PC-3 (cell line): ENCODE measurements around the gene PAN3. TPM values are rescaled to one million over a fixed set of nuclear protein-coding genes. Genes with fewer than 3 reads are reported as not detected.
"Not testable (repeated sequence)": the region's sequence is repeated elsewhere in the genome, so short reads cannot be mapped to it uniquely, and the experiment has no call there.

Source experiments
- ATAC-seq: fragments of 200-7000 bp; cut with Tn5 transposase; 2 replicates; pipeline ENCODE4 v1.9.1; 2020; ENCODE audit warnings: mild to moderate bottlenecking, moderate library complexity
- BruUV-seq: library from RNA; stranded (reverse); fragments of 400-500 nt; replicated peaks from 2 replicates; lab custom pipeline; 2021; lab: Mats Ljungman, UMichigan
- CTCF ChIA-PET: fragments of 300-600 bp; sonication (Branson Sonifier 250); formaldehyde crosslinking; loops from one replicate; lab custom pipeline; 2022; ENCODE audit warnings: antibody characterized with exemption; lab: Charles Lee
- POLR2A ChIA-PET: fragments of 300-600 bp; sonication (Branson Sonifier 250); formaldehyde crosslinking; loops from one replicate; lab custom pipeline; 2022; ENCODE audit warnings: antibody characterized with exemption; ENCODE audit not compliant: unreplicated experiment; lab: Charles Lee
- DNase-seq: peaks from one replicate; pipeline ENCODE4 v3.0.0-alpha.2; 2015
- H2AFZ ChIP-seq: fragments of 300-600 bp; sonication (generic); 2 replicates; pipeline ENCODE4 v1.6.0; 2016; ENCODE audit warnings: antibody characterized with exemption, low read length
- H3F3A ChIP-seq: fragments of 300-600 bp; sonication (generic); one replicate; pipeline ENCODE4 v1.6.0; 2017; ENCODE audit warnings: antibody characterized with exemption, low read length, control low read depth, mild to moderate bottlenecking; ENCODE audit not compliant: unreplicated experiment
- H3K27ac ChIP-seq: fragments of 300-600 bp; sonication (generic); 2 replicates; pipeline ENCODE4 v1.5.1; 2016; ENCODE audit warnings: mild to moderate bottlenecking, low read length
- H3K27me3 ChIP-seq: fragments of 300-600 bp; sonication (generic); 2 replicates; pipeline ENCODE4 v1.6.1; 2016; ENCODE audit warnings: low read length, mixed read lengths
- H3K36me3 ChIP-seq: fragments of 300-600 bp; sonication (generic); 2 replicates; pipeline ENCODE4 v1.6.1; 2016; ENCODE audit warnings: low read depth, mixed run types, low read length, mixed read lengths
- H3K4me1 ChIP-seq: fragments of 300-600 bp; sonication (generic); 2 replicates; pipeline ENCODE4 v1.5.1; 2016; ENCODE audit warnings: low read length; ENCODE audit not compliant: insufficient read depth
- H3K4me2 ChIP-seq: fragments of 300-600 bp; sonication (generic); 2 replicates; pipeline ENCODE4 v1.6.0; 2016; ENCODE audit warnings: low read length
- H3K4me3 ChIP-seq: fragments of 300-600 bp; sonication (generic); 2 replicates; pipeline ENCODE4 v1.5.1; 2016; ENCODE audit warnings: mild to moderate bottlenecking, low read length, mixed read lengths
- H3K79me2 ChIP-seq: fragments of 300-600 bp; sonication (generic); 2 replicates; pipeline ENCODE4 v1.6.1; 2017; ENCODE audit warnings: low read length, mixed read lengths
- H3K9ac ChIP-seq: fragments of 300-600 bp; sonication (generic); 2 replicates; pipeline ENCODE4 v1.6.0; 2016; ENCODE audit warnings: mild to moderate bottlenecking, low read length
- H3K9me2 ChIP-seq: fragments of 300-600 bp; sonication (generic); replicated peaks from 2 replicates; pipeline ENCODE4 v1.6.1; 2016; ENCODE audit warnings: mixed run types, low read length, mixed read lengths
- H3K9me3 ChIP-seq: fragments of 300-600 bp; sonication (generic); 2 replicates; pipeline ENCODE4 v1.6.1; 2016; ENCODE audit warnings: low read length, mixed read lengths
- H4K20me1 ChIP-seq: fragments of 300-600 bp; sonication (generic); 2 replicates; pipeline ENCODE4 v1.6.1; 2016; ENCODE audit warnings: low read length, mixed read lengths
- EZH2 ChIP-seq: fragments of 300-600 bp; sonication (generic); IDR thresholded peaks from one replicate; pipeline ENCODE4 v1.6.1; 2017; ENCODE audit warnings: antibody characterized with exemption, mild to moderate bottlenecking, low read length; ENCODE audit not compliant: unreplicated experiment
- EZH2phosphoT487 ChIP-seq: fragments of 300-600 bp; sonication (generic); IDR thresholded peaks from 2 replicates; pipeline ENCODE4 v1.6.1; 2018; ENCODE audit warnings: mild to moderate bottlenecking, antibody characterized with exemption, low read length, borderline replicate concordance
- intact Hi-C: fragments of 100-400 bp; cut with micrococcal nuclease; formaldehyde crosslinking; loops from 2 replicates; pipeline ENCODE4 v1.9.0; 2023
- total RNA-seq: library from RNA; depleted of rRNA; stranded (reverse); fragments of >200 nt; gene quantifications from 2 replicates; pipeline ENCODE4 v1.2.3, GENCODE V29; 2014
- TF ChIP-seq, protein P1 (sequence below): fragments of 300-600 bp; sonication (generic); conservative IDR thresholded peaks from 2 replicates; pipeline ENCODE4 v1.5.1; 2017; ENCODE audit warnings: antibody characterized with exemption, low read depth, mild to moderate bottlenecking, low read length

The PAN3 gene
- total RNA-seq, 1 experiment from 2014 or later, result 14.6 TPM

- Histone ChIP-seq H2AFZ (peak overlapping the region; percentile 85), H3K27me3 (no peaks in the 10 kb centered on the region), H3F3A (no peaks in the 10 kb centered on the region), H3K9me2 (no peaks in the 10 kb centered on the region), H3K9ac (peak overlapping the region; percentile 97), H4K20me1 (peaks cover 34% of the 10 kb centered on the region), H3K9me3 (no peaks in the 10 kb centered on the region), H3K27ac (peak overlapping the region; percentile 83), H3K4me3 (peak overlapping the region; percentile 90), H3K36me3 (no peaks in the 10 kb centered on the region), H3K4me2 (peak overlapping the region; percentile 88), H3K79me2 (peaks cover 69% of the 10 kb centered on the region), H3K4me1 (peaks cover 7% of the 10 kb centered on the region; the same call in 1 of the 2 replicates)
- intact Hi-C loops, result loop anchor here (2.0 kb wide), 1 partner anchor 42 kb away; no protein-coding TSS in a partner anchor
- CTCF ChIA-PET, result no interaction called here
- ATAC-seq (peak; percentile 65), DNase-seq (peak; percentile 74)
- no TSS peak for BruUV-seq
- TF ChIP-seq EZH2phosphoT487 (no peak), EZH2 (no peak)
- POLR2A ChIA-PET, result no interaction called here
These were observed 568 bp downstream of the PAN3 start for GRCh38 chr13:28138756-28139470.

DNA sequence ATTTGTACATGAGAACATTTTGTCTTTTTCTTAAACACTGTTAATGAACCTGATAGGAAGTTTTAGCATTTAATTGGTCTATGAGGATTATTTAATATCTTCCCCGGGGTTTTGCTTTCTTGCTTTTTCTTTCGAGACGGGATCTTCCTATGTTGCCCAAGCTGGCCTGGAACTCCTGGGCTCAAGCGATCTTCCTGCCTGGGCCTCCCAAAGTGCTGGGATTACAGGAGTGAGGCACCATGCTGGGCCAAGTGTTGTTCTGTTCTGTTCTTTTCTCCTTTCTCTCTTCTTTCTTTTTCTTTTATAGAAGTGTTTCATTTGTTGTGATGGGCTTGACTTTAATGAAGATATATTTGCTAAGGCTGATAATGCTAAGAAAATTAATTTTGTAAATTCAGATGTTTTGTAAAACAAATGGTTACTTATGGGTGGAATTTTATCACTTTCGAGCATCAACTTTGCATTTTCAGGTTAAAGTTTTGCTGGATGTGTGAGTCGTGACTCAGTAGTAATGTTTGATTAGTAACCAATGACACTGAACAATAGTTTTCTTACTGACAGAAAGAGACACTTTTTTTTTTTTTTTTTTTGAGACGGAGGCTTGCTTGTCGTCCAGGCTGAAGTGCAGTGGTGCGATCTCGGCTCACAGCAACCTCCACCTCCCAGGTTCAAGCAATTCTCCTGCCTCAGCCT, 2.2 kb downstream of the PAN3 start:
- Histone ChIP-seq H3K27me3 (no peaks in the 10 kb centered on the region), H3K4me2 (peak overlapping the region; percentile 88), H3K27ac (peak overlapping the region; percentile 83), H3K36me3 (no peaks in the 10 kb centered on the region), H3K9ac (peak overlapping the region; percentile 97), H3F3A (no peaks in the 10 kb centered on the region), H3K9me3 (no peaks in the 10 kb centered on the region), H4K20me1 (peaks cover 34% of the 10 kb centered on the region), H3K79me2 (peaks cover 85% of the 10 kb centered on the region), H3K9me2 (no peaks in the 10 kb centered on the region), H2AFZ (no peak overlapping the region), H3K4me3 (peak overlapping the region; percentile 90), H3K4me1 (peaks cover 7% of the 10 kb centered on the region; the same call in 1 of the 2 replicates)
- ChIA-PET POLR2A (interaction anchor here (0.5 to 0.7 kb wide), 2 partner anchors 59 to 416 kb away, joined by 4 to 5 read pairs; no protein-coding TSS in a partner anchor), CTCF (no interaction called here)
- peak; percentile 50 for DNase-seq
- no peak for ATAC-seq
- intact Hi-C loops, result no loop called here
- TF ChIP-seq EZH2, result no peak
- no peak for TF ChIP-seq EZH2phosphoT487
- TF ChIP-seq, protein P1, sequence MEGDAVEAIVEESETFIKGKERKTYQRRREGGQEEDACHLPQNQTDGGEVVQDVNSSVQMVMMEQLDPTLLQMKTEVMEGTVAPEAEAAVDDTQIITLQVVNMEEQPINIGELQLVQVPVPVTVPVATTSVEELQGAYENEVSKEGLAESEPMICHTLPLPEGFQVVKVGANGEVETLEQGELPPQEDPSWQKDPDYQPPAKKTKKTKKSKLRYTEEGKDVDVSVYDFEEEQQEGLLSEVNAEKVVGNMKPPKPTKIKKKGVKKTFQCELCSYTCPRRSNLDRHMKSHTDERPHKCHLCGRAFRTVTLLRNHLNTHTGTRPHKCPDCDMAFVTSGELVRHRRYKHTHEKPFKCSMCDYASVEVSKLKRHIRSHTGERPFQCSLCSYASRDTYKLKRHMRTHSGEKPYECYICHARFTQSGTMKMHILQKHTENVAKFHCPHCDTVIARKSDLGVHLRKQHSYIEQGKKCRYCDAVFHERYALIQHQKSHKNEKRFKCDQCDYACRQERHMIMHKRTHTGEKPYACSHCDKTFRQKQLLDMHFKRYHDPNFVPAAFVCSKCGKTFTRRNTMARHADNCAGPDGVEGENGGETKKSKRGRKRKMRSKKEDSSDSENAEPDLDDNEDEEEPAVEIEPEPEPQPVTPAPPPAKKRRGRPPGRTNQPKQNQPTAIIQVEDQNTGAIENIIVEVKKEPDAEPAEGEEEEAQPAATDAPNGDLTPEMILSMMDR, result no peak
- BruUV-seq, result no TSS peak

- H3K4me2 ChIP-seq, result peak overlapping the region; percentile 8; the same call in 1 of the 2 replicates
- H3K9ac ChIP-seq, H3F3A ChIP-seq, H3K4me3 ChIP-seq, CTCF ChIA-PET, H3K9me3 ChIP-seq, H3K9me2 ChIP-seq, H3K4me1 ChIP-seq, ATAC-seq, POLR2A ChIA-PET, H3K27me3 ChIP-seq, H3K27ac ChIP-seq, intact Hi-C loops, DNase-seq, H3K36me3 ChIP-seq, BruUV-seq, H2AFZ ChIP-seq: not testable (repeated sequence)
- H3K79me2 ChIP-seq, result peaks cover 94% of the 10 kb centered on the region
- peaks cover 34% of the 10 kb centered on the region for H4K20me1 ChIP-seq
These were observed 3.2 kb downstream of the PAN3 start for GRCh38 chr13:28141542-28141941.
